Mesangial cell (primary cell): ENCODE measurements around the gene OSTF1. TPM values are rescaled to one million over a fixed set of nuclear protein-coding genes. Genes with fewer than 3 reads are reported as not detected.

ENCODE experiments used
- total RNA-seq: library from RNA; depleted of rRNA; stranded (reverse); fragments of >200 nt; gene quantifications from 2 replicates; pipeline ENCODE4 v1.2.3, GENCODE V29; 2015

The OSTF1 gene
- 14.7 and 25.1 TPM in 2 replicates for total RNA-seq

GRCh38 chr9:75087824-75088645 lies at the start of gene OSTF1, which contains the start of gene NMRK1:
Gene OSTF1, plus strand, starts transcription at chr9:75088514. Its CDS starts 179 bp downstream, at chr9:75088693.
Gene NMRK1, minus strand, starts transcription at chr9:75088155. Its CDS starts 5,040 bp downstream, at chr9:75083115.

Other genes with a start within 250 kb of the OSTF1 start
- under 0.01 and 0.16 TPM in 2 replicates for gene TRPM6, start 200.6 kb upstream of the OSTF1 start, total RNA-seq
- gene C9orf40, start 135.6 kb upstream of the OSTF1 start, total RNA-seq = 3.2 and 8.3 TPM in 2 replicates
- gene CARNMT1, start 60.2 kb upstream of the OSTF1 start, total RNA-seq = 12.5 and 16.2 TPM in 2 replicates
- 7.0 and 18.8 TPM in 2 replicates for gene NMRK1, start 359 bp upstream of the OSTF1 start, total RNA-seq